DMS 273 (cell line): ENCODE results near the gene GNPDA2.
"Not testable (repeated sequence)": the region's sequence is repeated elsewhere in the genome, so short reads cannot be mapped to it uniquely, and the experiment has no call there.

Experiments
- DNase-seq: peaks from one replicate; lab custom pipeline; 2025; ENCODE audit not compliant: unreplicated experiment; lab: John Stamatoyannopoulos, UW

The GNPDA2 gene

DNA sequence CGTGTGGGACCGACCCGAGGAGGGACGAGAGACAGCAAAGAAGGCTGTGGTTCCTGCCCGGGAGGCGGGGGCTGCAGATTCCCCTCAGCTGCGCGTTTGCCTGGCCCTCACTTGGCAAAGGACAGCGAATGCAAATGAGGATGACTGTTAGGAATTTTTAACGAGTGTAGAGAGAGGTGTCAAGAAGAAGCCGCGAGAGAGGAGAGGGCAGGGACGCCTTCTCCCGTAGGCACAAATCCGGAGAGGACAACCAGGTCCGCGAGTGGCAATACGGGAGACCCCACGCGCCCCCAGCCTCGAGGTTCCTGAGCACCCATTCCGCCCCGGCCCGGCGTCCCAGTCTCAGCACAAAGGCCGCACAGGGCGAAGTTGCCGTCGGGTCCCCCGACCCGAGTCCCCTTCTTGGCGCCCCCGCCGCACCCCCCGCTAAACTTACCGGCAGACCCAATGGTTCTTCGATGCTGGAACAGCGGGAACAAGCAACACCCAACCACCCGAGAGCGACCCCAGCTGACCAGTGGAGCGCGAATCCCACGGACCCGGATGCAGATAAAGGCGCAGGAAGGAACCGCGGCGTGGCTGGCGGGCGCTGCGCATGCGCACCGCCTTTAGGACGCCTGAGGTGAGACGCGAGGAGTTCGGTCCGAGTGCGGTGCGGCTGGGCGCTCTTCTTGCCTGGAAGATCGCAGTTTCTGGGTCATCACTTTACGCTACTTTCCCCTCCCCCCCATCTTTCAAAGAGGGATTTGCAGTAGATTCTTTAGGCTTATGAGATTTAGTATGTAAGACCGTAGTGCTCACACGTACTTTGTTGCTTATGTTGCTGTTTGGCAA, at the start of gene GNPDA2:
TSS of gene GNPDA2 (minus strand) at position 519 of the 834 bp plus-strand sequence. CDS start 4,349 bp downstream, outside the sequence.
- peak; percentile 91 for DNase-seq

DNA sequence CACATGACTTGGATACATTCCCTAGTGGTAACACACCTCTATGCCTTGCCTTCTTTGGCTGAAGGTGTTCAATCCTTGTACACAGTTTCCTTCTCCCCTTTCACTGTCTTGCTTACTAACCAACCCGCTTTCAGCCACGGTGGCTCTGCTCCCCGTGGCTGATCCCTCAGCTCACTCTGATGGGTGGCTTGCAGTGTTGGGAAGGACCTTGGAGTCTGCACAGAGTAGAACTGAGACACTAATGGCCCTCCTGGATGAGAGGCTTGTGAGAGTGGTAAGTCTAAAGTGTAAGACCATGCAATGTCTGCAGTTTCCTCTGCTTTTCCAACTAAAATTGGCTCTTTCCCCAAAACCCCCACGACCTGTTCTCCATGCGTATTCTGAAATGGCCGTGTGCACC, 46.0 kb upstream of the GNPDA2 start:
- DNase-seq, result no peak

- no peak for DNase-seq
Observed at GRCh38 chr4:44771789-44772188, 45.4 kb upstream of the GNPDA2 start.

GRCh38 chr4:44766453-44766852, 40.1 kb upstream of the GNPDA2 start:
- no peak for DNase-seq

DNA sequence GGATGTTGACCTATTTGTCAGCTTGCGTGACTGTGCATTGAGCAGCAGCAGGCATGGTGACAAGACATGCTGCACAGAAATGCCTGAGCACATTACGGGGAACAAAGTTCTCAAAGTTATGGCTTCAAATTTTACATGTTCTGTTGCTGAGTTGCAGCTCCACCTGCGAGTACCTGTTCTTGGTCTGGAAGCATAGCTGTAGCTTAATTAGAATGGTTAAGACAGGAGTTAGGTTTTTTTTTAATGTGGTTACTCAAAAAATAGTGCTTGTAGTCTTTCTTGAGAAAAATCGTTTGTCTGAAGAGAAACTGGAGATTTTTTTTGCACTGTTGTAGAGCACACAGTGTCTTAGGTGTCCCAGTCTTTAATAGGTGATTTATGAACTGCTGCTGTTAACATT, 38.8 kb upstream of the GNPDA2 start:
- no peak for DNase-seq

DNA sequence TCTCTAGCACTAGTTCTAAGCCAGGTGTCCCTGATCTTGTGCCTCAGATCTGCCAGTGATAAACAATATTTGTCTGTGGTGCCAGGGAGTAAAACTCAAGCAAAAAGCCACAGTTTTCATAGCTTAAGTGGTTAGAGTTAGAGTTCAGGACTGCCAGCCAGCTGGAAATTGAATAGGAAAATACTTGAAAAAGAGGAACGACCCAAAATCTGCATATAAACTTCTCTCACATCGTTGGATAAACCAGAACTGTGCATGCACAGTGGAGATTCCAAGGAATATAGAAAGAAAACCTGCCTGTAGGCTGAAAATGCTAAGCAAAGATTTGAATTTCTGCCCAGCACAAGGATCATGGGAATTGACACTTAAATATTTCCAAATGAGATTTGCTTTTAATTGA, 35.0 kb upstream of the GNPDA2 start:
- DNase-seq, result no peak

DNA sequence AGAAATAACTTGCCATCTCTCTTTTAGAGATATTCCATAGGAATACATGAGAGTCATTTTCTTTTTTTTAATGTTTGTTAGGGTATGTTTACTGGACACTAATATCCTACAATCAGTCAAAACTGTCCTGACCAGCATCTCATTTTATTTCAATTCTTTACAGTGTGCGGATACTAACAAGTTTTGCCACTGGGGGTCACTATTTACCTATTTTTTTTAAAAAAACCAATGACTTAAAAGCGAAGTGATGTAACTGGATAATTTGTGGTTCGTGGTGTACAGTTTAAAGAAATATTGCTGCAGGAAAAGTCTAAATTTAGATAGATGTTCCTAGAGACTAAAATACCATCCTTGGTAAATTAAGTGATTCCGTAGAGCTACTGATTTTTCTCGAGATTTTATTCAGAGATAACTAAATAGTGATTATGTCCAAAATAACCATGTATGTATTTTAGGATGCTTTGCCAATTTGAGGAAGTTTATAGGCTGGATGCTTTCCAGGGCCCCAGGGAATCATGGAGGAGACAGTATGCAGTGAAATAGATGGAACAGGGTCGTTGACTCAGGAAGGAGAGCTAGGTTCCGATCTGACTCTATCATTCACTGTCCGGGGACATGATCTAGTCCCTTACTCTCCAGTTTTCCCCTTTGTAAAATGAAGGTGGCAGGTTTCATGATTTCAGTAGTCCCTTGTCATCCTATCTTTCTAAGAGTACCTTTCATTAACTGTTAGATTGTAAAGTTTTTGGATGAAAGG, 34.0 kb upstream of the GNPDA2 start:
- peak; percentile 67 for DNase-seq

GRCh38 chr4:44756559-44756958, 30.2 kb upstream of the GNPDA2 start:
- DNase-seq, result no peak

GRCh38 chr4:44740201-44740600, 13.8 kb upstream of the GNPDA2 start:
- DNase-seq, result no peak

- DNase-seq, result peak; percentile 36
Observed at GRCh38 chr4:44738615-44739014, 12.3 kb upstream of the GNPDA2 start.

DNA sequence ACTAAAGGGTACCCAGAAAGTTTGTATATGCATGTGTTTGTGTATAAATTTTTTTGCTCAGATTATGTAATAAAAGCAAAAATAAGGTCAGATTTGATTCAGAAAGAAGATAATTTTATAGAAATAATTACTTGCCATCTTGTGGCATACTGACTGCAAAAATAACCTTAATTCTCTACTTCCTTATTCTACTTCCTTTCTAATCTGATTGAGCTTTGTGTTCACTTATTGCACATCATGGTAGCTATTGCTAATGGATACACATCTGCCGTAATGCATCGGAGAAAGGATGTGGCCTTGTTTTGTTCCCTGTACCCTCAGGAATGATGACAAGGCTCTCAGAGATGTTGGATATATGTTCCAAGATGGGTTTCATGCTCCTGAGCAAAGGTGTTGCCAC, 10.5 kb upstream of the GNPDA2 start:
- no peak for DNase-seq

DNA sequence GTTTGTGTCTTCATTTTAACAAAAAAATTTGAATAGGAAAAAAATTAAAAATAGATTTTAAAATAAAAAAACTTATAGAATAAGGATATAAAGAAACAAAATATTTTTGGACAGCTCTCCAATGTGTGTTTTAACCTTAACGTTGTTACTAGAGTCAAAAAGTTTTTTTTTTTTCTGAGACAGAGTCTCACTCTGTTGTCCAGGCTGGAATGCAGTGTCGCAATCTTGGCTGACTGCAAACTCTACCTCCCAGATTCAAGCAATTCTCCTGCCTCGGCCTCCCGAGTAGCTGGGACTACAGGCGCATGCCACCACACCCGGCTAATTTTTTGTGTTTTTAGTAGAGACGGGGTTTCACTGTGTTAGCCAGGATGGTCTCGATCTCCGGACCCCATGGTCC, 2.3 kb upstream of the GNPDA2 start:
- DNase-seq, result not testable (repeated sequence)

DNA sequence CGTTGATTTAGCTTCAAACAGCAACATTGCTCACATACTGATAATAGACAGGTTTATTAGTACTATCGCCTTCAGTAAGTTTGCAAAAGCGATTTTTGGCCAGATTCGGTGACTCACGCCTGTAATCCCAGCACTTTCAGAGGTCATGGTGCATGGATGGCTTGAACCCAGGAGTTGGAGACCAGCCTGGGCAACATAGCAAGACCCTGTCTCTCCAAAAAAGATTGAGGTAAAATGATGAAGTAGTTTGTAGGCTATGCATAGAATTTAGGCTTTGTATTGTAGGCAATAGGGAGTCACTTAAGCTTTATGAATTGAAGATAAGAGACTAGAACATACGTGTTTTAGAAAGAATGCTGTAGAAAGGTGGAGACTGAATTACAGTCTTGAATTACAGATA, 1.1 kb upstream of the GNPDA2 start:
- no peak for DNase-seq

DNA sequence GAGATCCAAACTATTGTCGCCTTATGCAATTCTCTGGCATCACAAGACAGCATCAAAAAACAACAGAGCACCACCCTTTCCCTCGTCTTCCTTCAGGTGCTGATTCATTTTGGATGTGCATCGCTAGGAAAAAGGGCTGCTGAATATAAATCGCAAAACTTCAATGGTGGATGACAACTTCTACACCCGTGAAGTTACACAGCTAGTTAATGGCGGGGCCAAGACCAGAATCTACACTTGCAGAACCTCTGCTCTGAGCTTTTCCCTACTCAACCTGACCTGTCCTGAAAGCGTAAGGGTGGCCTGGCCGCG, 674 bp downstream of the GNPDA2 start:
- DNase-seq, result no peak

DNA sequence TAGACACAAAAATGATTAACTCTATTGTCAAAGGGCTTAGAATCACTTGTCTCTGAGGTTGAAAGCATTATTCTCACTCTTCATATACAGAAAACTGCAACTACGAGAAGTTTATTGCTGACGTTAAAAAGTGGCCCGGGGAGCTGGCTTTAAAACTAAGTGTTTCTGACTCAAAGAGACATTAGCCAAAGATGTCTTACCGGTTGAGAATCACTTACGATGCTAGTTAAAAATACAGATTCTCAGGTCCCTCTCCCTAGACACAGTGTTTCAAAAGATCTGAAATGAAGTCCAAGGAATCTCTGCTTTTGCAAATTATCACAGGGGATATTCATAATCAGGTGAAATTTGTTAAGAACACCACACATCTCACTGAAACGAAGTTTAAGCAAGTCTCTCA, 1.2 kb downstream of the GNPDA2 start:
- no peak for DNase-seq

DNA sequence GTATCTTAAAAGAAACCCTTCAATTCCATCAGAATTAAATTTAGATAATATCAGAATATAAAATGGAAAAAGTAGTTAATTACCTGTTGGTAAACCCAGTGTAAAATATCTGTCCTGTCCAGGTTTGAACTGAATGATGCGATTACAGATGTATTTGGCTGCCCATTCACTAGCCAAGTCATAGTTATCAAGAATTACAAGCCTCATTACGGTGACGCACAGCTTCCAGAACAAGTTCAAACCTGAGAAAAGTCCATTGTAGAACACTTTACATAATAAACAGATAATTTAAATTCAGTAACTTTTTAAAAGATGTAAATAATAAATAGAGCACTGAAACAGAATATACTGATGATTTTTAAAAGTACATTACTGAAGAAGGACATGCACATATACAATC, 4.4 kb downstream of the GNPDA2 start:
- DNase-seq, result no peak

GRCh38 chr4:44720371-44720770, 6.0 kb downstream of the GNPDA2 start:
- no peak for DNase-seq

GRCh38 chr4:44716597-44716996, 9.8 kb downstream of the GNPDA2 start:
- no peak for DNase-seq

DNA sequence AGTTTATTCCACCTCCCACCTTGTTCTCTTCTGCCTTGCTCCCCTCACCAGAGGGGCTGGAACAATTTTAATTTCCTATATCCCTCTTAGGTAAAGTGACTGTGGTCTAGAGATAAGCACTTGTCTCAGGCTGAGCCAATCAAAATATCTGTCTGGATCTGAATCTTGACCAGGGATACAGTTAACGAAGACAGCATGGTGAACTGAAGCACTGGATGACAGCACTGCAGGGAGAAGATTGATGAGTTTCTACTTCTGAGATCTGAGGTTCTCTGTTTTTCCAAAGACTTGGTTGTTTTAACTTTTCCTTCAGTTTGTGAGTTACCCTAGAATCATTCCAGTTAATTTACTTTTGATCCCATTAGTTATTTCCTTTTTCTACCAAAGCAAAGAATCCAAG, 13.2 kb downstream of the GNPDA2 start:
- DNase-seq, result no peak

DNA sequence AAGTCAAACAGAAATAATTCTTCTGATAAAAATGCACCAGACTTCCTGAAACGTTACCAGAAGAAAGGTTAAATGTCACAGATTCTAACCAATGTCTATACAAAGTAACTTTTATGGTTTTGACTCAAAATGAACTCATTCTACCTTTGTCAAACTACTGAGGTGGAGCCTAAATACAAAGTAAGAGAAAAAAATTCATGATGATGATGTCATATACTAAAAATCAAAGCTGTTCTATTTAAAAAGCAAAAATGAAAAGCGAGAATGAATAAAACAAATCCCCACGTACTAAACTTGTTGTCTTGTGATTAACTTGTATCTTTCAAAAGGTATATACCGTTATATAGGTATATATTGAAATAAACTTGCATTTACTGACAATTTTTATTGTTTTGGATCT, 21.7 kb downstream of the GNPDA2 start:
- DNase-seq, result no peak

DNA sequence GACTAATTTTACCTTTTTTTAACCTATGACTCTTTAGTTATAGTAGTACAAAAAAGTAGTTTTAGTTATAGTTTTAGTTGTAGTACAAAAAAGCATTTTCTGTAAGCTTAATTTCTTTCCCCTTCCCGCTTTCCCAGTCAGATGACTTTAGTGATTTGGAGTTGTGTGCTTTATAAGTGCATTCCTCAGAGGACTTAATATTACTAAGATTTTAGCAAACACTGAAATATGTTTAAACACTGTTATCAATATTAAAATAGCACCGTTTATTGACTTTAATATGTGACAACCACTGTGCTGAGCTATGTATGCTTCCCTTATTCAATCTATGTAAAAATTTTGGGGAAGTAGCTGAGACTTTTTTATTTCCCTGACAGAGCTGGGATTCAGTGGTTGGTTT, 25.3 kb downstream of the GNPDA2 start:
- DNase-seq, result no peak

DNA sequence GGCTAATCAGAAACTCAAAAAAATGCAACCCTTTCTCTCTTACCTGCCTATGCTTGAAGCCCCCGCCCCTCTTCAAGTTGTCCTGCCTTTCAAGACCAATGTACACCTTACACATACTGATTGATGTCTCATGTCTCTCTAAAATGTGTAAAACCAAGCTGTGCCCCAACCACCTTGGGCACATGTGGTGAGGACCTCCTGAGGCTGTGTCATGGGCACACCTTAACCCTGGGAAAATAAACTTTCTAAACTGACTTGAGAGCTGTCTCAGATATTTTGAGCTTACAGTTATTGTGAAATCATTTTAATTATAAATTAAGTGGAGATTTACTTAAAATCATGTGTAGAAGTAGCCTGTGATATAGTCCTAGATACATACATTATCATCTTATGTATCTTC, 25.9 kb downstream of the GNPDA2 start:
- no peak for DNase-seq

GRCh38 chr4:44684648-44685047, 41.7 kb downstream of the GNPDA2 start:
- DNase-seq, result no peak
